ENCODE data around the gene POLR3GL.

- TF ChIP-seq CTCF (IDR thresholded peaks at IDR 0.05) (no peak), POLR2A (IDR thresholded peaks at IDR 0.05) (no peak), POLR2AphosphoS5 (IDR thresholded peaks at IDR 0.05) (no peak)
Observed at GRCh38 chr1:145949219-145949618, 15.3 kb upstream of the POLR3GL start.

Data from breast epithelium (tissue), 3 donors.